HL-60 (cell line): ENCODE measurements around the gene TRIM58.

Experiments
- POLR2AphosphoS5 ChIP-seq: IDR thresholded peaks from 2 replicates; pipeline ENCODE4 v1.6.1; 2012; ENCODE audit warnings: low read depth
- TF ChIP-seq, protein P1 (sequence below): IDR thresholded peaks from one replicate; pipeline ENCODE4 v1.5.1; 2011; ENCODE audit warnings: low read length, control low read depth, inconsistent platforms; ENCODE audit not compliant: insufficient read depth
- TF ChIP-seq, protein P2 (sequence below): IDR thresholded peaks from 2 replicates; pipeline ENCODE4 v1.6.1; 2012; ENCODE audit warnings: low read depth; ENCODE audit not compliant: insufficient replicate concordance

DNA sequence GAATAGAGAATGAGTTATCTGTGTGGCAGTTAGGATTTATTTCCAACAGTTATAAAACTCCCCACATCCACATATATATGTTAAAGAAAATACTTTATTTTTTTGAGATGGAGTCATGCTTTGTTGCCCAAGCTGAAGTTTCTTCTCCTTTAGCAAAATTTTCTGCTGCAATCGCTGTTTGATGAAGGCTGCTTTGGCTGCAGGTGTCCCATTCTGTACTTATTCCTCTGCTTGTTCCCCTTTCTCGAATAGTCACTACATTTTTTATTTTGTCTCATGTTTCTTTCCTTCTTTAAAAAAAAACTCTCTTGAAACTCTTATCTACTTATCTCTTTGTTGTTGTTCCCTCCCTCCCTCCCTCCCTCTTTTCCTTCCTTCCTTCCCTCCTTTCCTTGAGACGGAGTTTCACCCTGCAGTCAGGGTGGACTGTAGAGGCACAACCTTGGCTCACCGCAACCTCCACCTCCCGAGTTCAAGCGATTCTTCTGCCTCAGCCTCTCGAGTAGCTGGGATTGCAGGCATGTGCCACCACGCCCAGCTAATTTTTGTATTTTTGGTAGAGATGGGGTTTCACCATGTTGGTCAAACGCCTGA lies 49.0 kb downstream of the TRIM58 start:
- no peak for TF ChIP-seq POLR2AphosphoS5
- TF ChIP-seq, protein P1, sequence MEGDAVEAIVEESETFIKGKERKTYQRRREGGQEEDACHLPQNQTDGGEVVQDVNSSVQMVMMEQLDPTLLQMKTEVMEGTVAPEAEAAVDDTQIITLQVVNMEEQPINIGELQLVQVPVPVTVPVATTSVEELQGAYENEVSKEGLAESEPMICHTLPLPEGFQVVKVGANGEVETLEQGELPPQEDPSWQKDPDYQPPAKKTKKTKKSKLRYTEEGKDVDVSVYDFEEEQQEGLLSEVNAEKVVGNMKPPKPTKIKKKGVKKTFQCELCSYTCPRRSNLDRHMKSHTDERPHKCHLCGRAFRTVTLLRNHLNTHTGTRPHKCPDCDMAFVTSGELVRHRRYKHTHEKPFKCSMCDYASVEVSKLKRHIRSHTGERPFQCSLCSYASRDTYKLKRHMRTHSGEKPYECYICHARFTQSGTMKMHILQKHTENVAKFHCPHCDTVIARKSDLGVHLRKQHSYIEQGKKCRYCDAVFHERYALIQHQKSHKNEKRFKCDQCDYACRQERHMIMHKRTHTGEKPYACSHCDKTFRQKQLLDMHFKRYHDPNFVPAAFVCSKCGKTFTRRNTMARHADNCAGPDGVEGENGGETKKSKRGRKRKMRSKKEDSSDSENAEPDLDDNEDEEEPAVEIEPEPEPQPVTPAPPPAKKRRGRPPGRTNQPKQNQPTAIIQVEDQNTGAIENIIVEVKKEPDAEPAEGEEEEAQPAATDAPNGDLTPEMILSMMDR, result no peak
- TF ChIP-seq, protein P2, sequence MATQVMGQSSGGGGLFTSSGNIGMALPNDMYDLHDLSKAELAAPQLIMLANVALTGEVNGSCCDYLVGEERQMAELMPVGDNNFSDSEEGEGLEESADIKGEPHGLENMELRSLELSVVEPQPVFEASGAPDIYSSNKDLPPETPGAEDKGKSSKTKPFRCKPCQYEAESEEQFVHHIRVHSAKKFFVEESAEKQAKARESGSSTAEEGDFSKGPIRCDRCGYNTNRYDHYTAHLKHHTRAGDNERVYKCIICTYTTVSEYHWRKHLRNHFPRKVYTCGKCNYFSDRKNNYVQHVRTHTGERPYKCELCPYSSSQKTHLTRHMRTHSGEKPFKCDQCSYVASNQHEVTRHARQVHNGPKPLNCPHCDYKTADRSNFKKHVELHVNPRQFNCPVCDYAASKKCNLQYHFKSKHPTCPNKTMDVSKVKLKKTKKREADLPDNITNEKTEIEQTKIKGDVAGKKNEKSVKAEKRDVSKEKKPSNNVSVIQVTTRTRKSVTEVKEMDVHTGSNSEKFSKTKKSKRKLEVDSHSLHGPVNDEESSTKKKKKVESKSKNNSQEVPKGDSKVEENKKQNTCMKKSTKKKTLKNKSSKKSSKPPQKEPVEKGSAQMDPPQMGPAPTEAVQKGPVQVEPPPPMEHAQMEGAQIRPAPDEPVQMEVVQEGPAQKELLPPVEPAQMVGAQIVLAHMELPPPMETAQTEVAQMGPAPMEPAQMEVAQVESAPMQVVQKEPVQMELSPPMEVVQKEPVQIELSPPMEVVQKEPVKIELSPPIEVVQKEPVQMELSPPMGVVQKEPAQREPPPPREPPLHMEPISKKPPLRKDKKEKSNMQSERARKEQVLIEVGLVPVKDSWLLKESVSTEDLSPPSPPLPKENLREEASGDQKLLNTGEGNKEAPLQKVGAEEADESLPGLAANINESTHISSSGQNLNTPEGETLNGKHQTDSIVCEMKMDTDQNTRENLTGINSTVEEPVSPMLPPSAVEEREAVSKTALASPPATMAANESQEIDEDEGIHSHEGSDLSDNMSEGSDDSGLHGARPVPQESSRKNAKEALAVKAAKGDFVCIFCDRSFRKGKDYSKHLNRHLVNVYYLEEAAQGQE, result no peak
